Right lobe of liver (tissue), 4 donors: ENCODE measurements around the gene ARPP21.

Source experiments
- POLR2A ChIP-seq: fragments of 450-650 bp; IDR thresholded peaks from one replicate; pipeline ENCODE4 v1.6.1; 2017; ENCODE audit warnings: antibody characterized with exemption, mild to moderate bottlenecking
- TF ChIP-seq, protein P1 (sequence below), 4 donors: fragments of 200-600 bp in 3 of 4; fragments of 450-650 bp in 1 of 4; IDR thresholded peaks; one replicate each; pipeline versions ENCODE4 v1.5.1 to v1.8.0; 2016 to 2022; ENCODE audit warnings: antibody characterized with exemption in 4 of 4, mild to moderate bottlenecking in 2 of 4
- donor health status: DM: no; HTN: no; CAD: no.
- donor health status: DM: no; HTN: no; CAD: no.
- donor health status: DM: no; HTN: yes; CAD: no.

GRCh38 chr3:35663471-35663870 is 24.1 kb downstream of the ARPP21 start:
- TF ChIP-seq, protein P1, sequence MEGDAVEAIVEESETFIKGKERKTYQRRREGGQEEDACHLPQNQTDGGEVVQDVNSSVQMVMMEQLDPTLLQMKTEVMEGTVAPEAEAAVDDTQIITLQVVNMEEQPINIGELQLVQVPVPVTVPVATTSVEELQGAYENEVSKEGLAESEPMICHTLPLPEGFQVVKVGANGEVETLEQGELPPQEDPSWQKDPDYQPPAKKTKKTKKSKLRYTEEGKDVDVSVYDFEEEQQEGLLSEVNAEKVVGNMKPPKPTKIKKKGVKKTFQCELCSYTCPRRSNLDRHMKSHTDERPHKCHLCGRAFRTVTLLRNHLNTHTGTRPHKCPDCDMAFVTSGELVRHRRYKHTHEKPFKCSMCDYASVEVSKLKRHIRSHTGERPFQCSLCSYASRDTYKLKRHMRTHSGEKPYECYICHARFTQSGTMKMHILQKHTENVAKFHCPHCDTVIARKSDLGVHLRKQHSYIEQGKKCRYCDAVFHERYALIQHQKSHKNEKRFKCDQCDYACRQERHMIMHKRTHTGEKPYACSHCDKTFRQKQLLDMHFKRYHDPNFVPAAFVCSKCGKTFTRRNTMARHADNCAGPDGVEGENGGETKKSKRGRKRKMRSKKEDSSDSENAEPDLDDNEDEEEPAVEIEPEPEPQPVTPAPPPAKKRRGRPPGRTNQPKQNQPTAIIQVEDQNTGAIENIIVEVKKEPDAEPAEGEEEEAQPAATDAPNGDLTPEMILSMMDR (IDR thresholded peaks at IDR 0.05), result no peak
- no peak for TF ChIP-seq POLR2A
